ENCODE data around the gene MAFG.

MAFG gene

GRCh38 chr17:81927653-81928543 lies at the start of gene MAFG:
TSS of gene MAFG (minus strand) at chr17:81927735. CDS start at chr17:81923185, 4,550 bp downstream.
- Histone ChIP-seq H3K4me1 (ENCODE audit: control insufficient read depth, insufficient read depth, low read length) (peaks cover 29% of the 10 kb centered on the region), H3K36me3 (ENCODE audit: control insufficient read depth, insufficient read depth, low read length) (peaks cover under 1% of the 10 kb centered on the region; the same call in 1 of the 2 replicates), H3K9me3 (ENCODE audit: control insufficient read depth, insufficient read depth, low read length) (no peaks in the 10 kb centered on the region), H3K4me3 (ENCODE audit: low read depth, low read length) (peak within 1 kb of the TSS; percentile 73), H3K9ac (ENCODE audit: low read depth, low read length) (peak within 1 kb of the TSS; percentile 50), H3K27me3 (ENCODE audit: control insufficient read depth, insufficient read depth, low read length) (peaks cover 12% of the 10 kb centered on the region; the same call in 1 of the 2 replicates), H3K27ac (ENCODE audit: low read depth, low read length) (peak within 1 kb of the TSS; percentile 88)

- peaks cover 24% of the 10 kb centered on the region for H3K27me3 ChIP-seq (ENCODE audit: control insufficient read depth, insufficient read depth, low read length)
Observed at GRCh38 chr17:81976332-81977210, 49.0 kb upstream of the MAFG start.

GRCh38 chr17:81973432-81973831 lies 45.9 kb upstream of the MAFG start:
- peaks cover 27% of the 10 kb centered on the region for H3K27me3 ChIP-seq (ENCODE audit: control insufficient read depth, insufficient read depth, low read length)
- H3K9ac ChIP-seq (ENCODE audit: low read depth, low read length): no peak overlapping the region
- peaks cover 3% of the 10 kb centered on the region; the same call in 1 of the 2 replicates for H3K9me3 ChIP-seq (ENCODE audit: control insufficient read depth, insufficient read depth, low read length)
- no peak overlapping the region for H3K4me3 ChIP-seq (ENCODE audit: low read depth, low read length)
- H3K36me3 ChIP-seq (ENCODE audit: control insufficient read depth, insufficient read depth, low read length): no peaks in the 10 kb centered on the region
- H3K4me1 ChIP-seq (ENCODE audit: control insufficient read depth, insufficient read depth, low read length): no peaks in the 10 kb centered on the region
- H3K27ac ChIP-seq (ENCODE audit: low read depth, low read length): no peak overlapping the region

More at GRCh38 chr17:81976332-81977210, 49.0 kb upstream of the MAFG start:
- Histone ChIP-seq H3K9ac (ENCODE audit: low read depth, low read length) (peak overlapping the region; percentile 59), H3K4me1 (ENCODE audit: control insufficient read depth, insufficient read depth, low read length) (no peaks in the 10 kb centered on the region), H3K4me3 (ENCODE audit: low read depth, low read length) (peak overlapping the region; percentile 83), H3K27ac (ENCODE audit: low read depth, low read length) (no peak overlapping the region), H3K9me3 (ENCODE audit: control insufficient read depth, insufficient read depth, low read length) (peaks cover 3% of the 10 kb centered on the region; the same call in 1 of the 2 replicates), H3K36me3 (ENCODE audit: control insufficient read depth, insufficient read depth, low read length) (peaks cover 14% of the 10 kb centered on the region)

- H3K9me3 ChIP-seq (ENCODE audit: control insufficient read depth, insufficient read depth, low read length): peaks cover 3% of the 10 kb centered on the region; the same call in 1 of the 2 replicates
- peaks cover 32% of the 10 kb centered on the region for H3K27me3 ChIP-seq (ENCODE audit: control insufficient read depth, insufficient read depth, low read length)
- no peak overlapping the region for H3K27ac ChIP-seq (ENCODE audit: low read depth, low read length)
- no peak overlapping the region for H3K9ac ChIP-seq (ENCODE audit: low read depth, low read length)
- H3K4me1 ChIP-seq (ENCODE audit: control insufficient read depth, insufficient read depth, low read length): peaks cover 14% of the 10 kb centered on the region
- H3K36me3 ChIP-seq (ENCODE audit: control insufficient read depth, insufficient read depth, low read length): no peaks in the 10 kb centered on the region
- H3K4me3 ChIP-seq (ENCODE audit: low read depth, low read length): no peak overlapping the region
Observed at GRCh38 chr17:81968850-81969812, 41.6 kb upstream of the MAFG start.

- H3K27ac ChIP-seq (ENCODE audit: low read depth, low read length): peak overlapping the region; percentile 42
- no peak overlapping the region for H3K9ac ChIP-seq (ENCODE audit: low read depth, low read length)
- peaks cover under 1% of the 10 kb centered on the region; the same call in 1 of the 2 replicates for H3K9me3 ChIP-seq (ENCODE audit: control insufficient read depth, insufficient read depth, low read length)
- no peaks in the 10 kb centered on the region for H3K36me3 ChIP-seq (ENCODE audit: control insufficient read depth, insufficient read depth, low read length)
- peaks cover 14% of the 10 kb centered on the region for H3K4me1 ChIP-seq (ENCODE audit: control insufficient read depth, insufficient read depth, low read length)
- H3K27me3 ChIP-seq (ENCODE audit: control insufficient read depth, insufficient read depth, low read length): peaks cover 39% of the 10 kb centered on the region
- no peak overlapping the region; the same call in 1 of the 2 replicates for H3K4me3 ChIP-seq (ENCODE audit: low read depth, low read length)
Observed at GRCh38 chr17:81968396-81968745, 40.8 kb upstream of the MAFG start.

GRCh38 chr17:81967533-81968395 lies 40.2 kb upstream of the MAFG start:
- H3K36me3 ChIP-seq (ENCODE audit: control insufficient read depth, insufficient read depth, low read length): no peaks in the 10 kb centered on the region
- H3K9me3 ChIP-seq (ENCODE audit: control insufficient read depth, insufficient read depth, low read length): no peaks in the 10 kb centered on the region
- peaks cover 14% of the 10 kb centered on the region for H3K4me1 ChIP-seq (ENCODE audit: control insufficient read depth, insufficient read depth, low read length)
- H3K27ac ChIP-seq (ENCODE audit: low read depth, low read length): peak overlapping the region; percentile 42
- H3K4me3 ChIP-seq (ENCODE audit: low read depth, low read length): no peak overlapping the region; the same call in 1 of the 2 replicates
- H3K27me3 ChIP-seq (ENCODE audit: control insufficient read depth, insufficient read depth, low read length): peaks cover 45% of the 10 kb centered on the region
- H3K9ac ChIP-seq (ENCODE audit: low read depth, low read length): no peak overlapping the region

- H3K36me3 ChIP-seq (ENCODE audit: control insufficient read depth, insufficient read depth, low read length): no peaks in the 10 kb centered on the region
- no peaks in the 10 kb centered on the region for H3K9me3 ChIP-seq (ENCODE audit: control insufficient read depth, insufficient read depth, low read length)
- H3K9ac ChIP-seq (ENCODE audit: low read depth, low read length): no peak overlapping the region
- no peak overlapping the region for H3K4me3 ChIP-seq (ENCODE audit: low read depth, low read length)
- H3K27ac ChIP-seq (ENCODE audit: low read depth, low read length): no peak overlapping the region
- peaks cover 50% of the 10 kb centered on the region for H3K27me3 ChIP-seq (ENCODE audit: control insufficient read depth, insufficient read depth, low read length)
- H3K4me1 ChIP-seq (ENCODE audit: control insufficient read depth, insufficient read depth, low read length): peaks cover 14% of the 10 kb centered on the region
Observed at GRCh38 chr17:81967244-81967532, 39.7 kb upstream of the MAFG start.

- Histone ChIP-seq H3K9ac (ENCODE audit: low read depth, low read length) (no peak overlapping the region), H3K27me3 (ENCODE audit: control insufficient read depth, insufficient read depth, low read length) (peaks cover 56% of the 10 kb centered on the region), H3K4me1 (ENCODE audit: control insufficient read depth, insufficient read depth, low read length) (peaks cover 14% of the 10 kb centered on the region), H3K36me3 (ENCODE audit: control insufficient read depth, insufficient read depth, low read length) (no peaks in the 10 kb centered on the region), H3K4me3 (ENCODE audit: low read depth, low read length) (no peak overlapping the region), H3K9me3 (ENCODE audit: control insufficient read depth, insufficient read depth, low read length) (no peaks in the 10 kb centered on the region), H3K27ac (ENCODE audit: low read depth, low read length) (no peak overlapping the region)
Observed at GRCh38 chr17:81966343-81967243, 39.1 kb upstream of the MAFG start.
